Activated naive CD4-positive, alpha-beta T cell (primary cell): ENCODE data around the gene AATF.

ENCODE experiments used
- DNase-seq, 4 experiments: peaks; one replicate each; lab custom pipeline; 2025; lab: John Stamatoyannopoulos, UW

The AATF gene

GRCh38 chr17:36983618-36984017 is 34.9 kb downstream of the AATF start:
- DNase-seq: no peak

GRCh38 chr17:36989173-36989572 is 40.4 kb downstream of the AATF start:
- no peak for DNase-seq

- no peak for DNase-seq
Measured at GRCh38 chr17:36992701-36993100, 43.9 kb downstream of the AATF start.

- no peak for DNase-seq
Measured at GRCh38 chr17:36993227-36993626, 44.5 kb downstream of the AATF start.

GRCh38 chr17:36994438-36994837 is 45.7 kb downstream of the AATF start:
- DNase-seq: no peak

GRCh38 chr17:36999471-36999870 is 50.7 kb downstream of the AATF start:
- no peak for DNase-seq

GRCh38 chr17:37016780-37017179 is 68.0 kb downstream of the AATF start:
- DNase-seq: no peak

GRCh38 chr17:37017404-37017803 is 68.7 kb downstream of the AATF start:
- DNase-seq: no peak

GRCh38 chr17:37019117-37019740 is 70.5 kb downstream of the AATF start:
- DNase-seq: no peak

- DNase-seq: no peak
Measured at GRCh38 chr17:37019741-37020129, 71.0 kb downstream of the AATF start.

- DNase-seq: no peak
Measured at GRCh38 chr17:37024181-37024637, 75.5 kb downstream of the AATF start.

GRCh38 chr17:37025238-37025637 is 76.5 kb downstream of the AATF start:
- no peak for DNase-seq

- no peak for DNase-seq
Measured at GRCh38 chr17:37025847-37026530, 77.2 kb downstream of the AATF start.

GRCh38 chr17:37026531-37026869 is 77.7 kb downstream of the AATF start:
- DNase-seq: no peak

- DNase-seq: no peak
Measured at GRCh38 chr17:37028040-37028439, 79.3 kb downstream of the AATF start.

GRCh38 chr17:37031493-37032083 is 82.8 kb downstream of the AATF start:
- DNase-seq: no peak

- DNase-seq: no peak
Measured at GRCh38 chr17:37037590-37038155, 88.9 kb downstream of the AATF start.

- no peak for DNase-seq
Measured at GRCh38 chr17:37039269-37039668, 90.5 kb downstream of the AATF start.

- DNase-seq: no peak
Measured at GRCh38 chr17:37041932-37042331, 93.2 kb downstream of the AATF start.

- DNase-seq: no peak
Measured at GRCh38 chr17:37043201-37043600, 94.4 kb downstream of the AATF start.

- no peak for DNase-seq
Measured at GRCh38 chr17:37045351-37045922, 96.7 kb downstream of the AATF start.

GRCh38 chr17:37047631-37048104 is 98.9 kb downstream of the AATF start:
- DNase-seq: peak; percentile 43 to 69 (median 62)

- no peak for DNase-seq
Measured at GRCh38 chr17:37048811-37049210, 100.1 kb downstream of the AATF start.
